Psoas muscle (tissue), 8 donors: ENCODE results near the gene AJAP1. TPM values are rescaled to one million over a fixed set of nuclear protein-coding genes. Genes with fewer than 3 reads are reported as not detected.

Experiments
- ATAC-seq, 4 donors: fragments of 200-7000 bp; cut with Tn5 transposase; one replicate each; pipeline ENCODE4 v1.9.1; 2020; ENCODE audit warnings: moderate library complexity in 3 of 4, mild to moderate bottlenecking in 2 of 4
- DNase-seq, 2 donors: peaks; one replicate each; pipeline ENCODE4 v3.0.0-alpha.2; 2020
- H3K27ac ChIP-seq: fragments of 200-600 bp; one replicate; pipeline ENCODE4 v1.8.0; 2022
- H3K27me3 ChIP-seq, 3 donors: fragments of 200-600 bp in 1 of 3; one replicate each; pipeline versions ENCODE4 v1.6.1 to v1.8.0; 2013 to 2022; ENCODE audit warnings: low read length in 2 of 3, mild to moderate bottlenecking in 2 of 3, moderate library complexity in 1 of 3; ENCODE audit not compliant: insufficient read depth in 3 of 3
- H3K36me3 ChIP-seq, 2 donors: fragments of 200-600 bp in 1 of 2; one replicate each; pipeline versions ENCODE4 v1.6.1 to v1.8.0; 2013 to 2022; ENCODE audit warnings: low read depth in 1 of 2, mild to moderate bottlenecking in 1 of 2, moderate library complexity in 1 of 2; ENCODE audit not compliant: insufficient read depth in 1 of 2
- H3K4me1 ChIP-seq: fragments of 200-600 bp; one replicate; pipeline ENCODE4 v1.8.0; 2022
- H3K4me3 ChIP-seq: fragments of 200-600 bp; one replicate; pipeline ENCODE4 v1.8.0; 2022; ENCODE audit warnings: mild to moderate bottlenecking
- H3K9me3 ChIP-seq: fragments of 200-600 bp; one replicate; pipeline ENCODE4 v1.8.0; 2022
- CTCF ChIP-seq: fragments of 200-600 bp; IDR thresholded peaks from one replicate; pipeline ENCODE4 v1.8.0; 2022; ENCODE audit warnings: antibody characterized with exemption
- WGBS, 3 donors: extraction: QIAGEN DNeasy Blood & Tissue Kit; methylation state at CpG; one replicate each; pipeline versions ENCODE4 v1.1.6 to v1.1.7; 2013; 5-methylcytosine and 5-hydroxymethylcytosine counted together
- intact Hi-C, 2 donors: fragments of 100-400 bp; cut with DNase I; formaldehyde crosslinking; loops; one replicate each; pipeline versions ENCODE4 v1.11.0 to v1.14.2; 2022
- polyA plus RNA-seq, 3 donors: library from polyadenylated mRNA; stranded (reverse); fragments of 200-250 nt; gene quantifications; one replicate each; pipeline ENCODE4 v1.2.3, GENCODE V29; 2013
- total RNA-seq, 4 donors: library from RNA; stranded (reverse); fragmentation: NEBNext Ultra II Directional in 2 of 4; extraction: Animal tissue kit (Norgen Biotek cat#: 25700) in 2 of 4; gene quantifications; one replicate each; pipeline versions ENCODE4 v1.2.1 to v1.2.4, GENCODE V29; 2021 to 2023
- donor health status: healthy with polysubstance abuse.
- donor health status: DM: no; HTN: no; CAD: no; lungs with moderate emphysema.
- donor health status: Bipolar disorder and iron deficiency.
- donor health status: healthy.
- donor health status: DM: yes; HTN: yes; CAD: no.
- donor health status: DM: no; HTN: no; CAD: no.
- donor health status: DM: no; HTN: no; CAD: no.
- donor health status: DM: yes; HTN: yes; CAD: no.

The AJAP1 gene
- total and polyA plus RNA-seq, 7 donors = under 0.01 to 1.4 (median 0.07) TPM

GRCh38 chr1:4767308-4767707, 112.9 kb downstream of the AJAP1 start:
- H3K27me3 ChIP-seq = peaks cover 0 to 30% (median 0%) of the 10 kb centered on the region in 3 donors

GRCh38 chr1:4768553-4768952, 114.1 kb downstream of the AJAP1 start:
- 73 to 88% (median 75%) methylated on average over 6 of the region's 6 CpGs for WGBS, 3 donors
- ATAC-seq = no peak
- no peak overlapping the region for H3K27ac ChIP-seq

More at GRCh38 chr1:4767308-4767707, 112.9 kb downstream of the AJAP1 start:
- Histone ChIP-seq H3K4me1 (no peaks in the 10 kb centered on the region), H3K4me3 (no peak overlapping the region), H3K9me3 (no peaks in the 10 kb centered on the region), H3K36me3 (no peaks in the 10 kb centered on the region), H3K27ac (no peak overlapping the region)
- DNase-seq (no peak), ATAC-seq (no peak)
- intact Hi-C loops = no loop called here
- 84 to 97% (median 96%) methylated on average over 4 of the region's 4 CpGs for WGBS, 3 donors
- TF ChIP-seq CTCF = no peak

GRCh38 chr1:4769516-4770280, 115.3 kb downstream of the AJAP1 start:
- DNase-seq (no peak), ATAC-seq (no peak)
- no peak overlapping the region for H3K4me3 ChIP-seq
- no peaks in the 10 kb centered on the region for H3K36me3 ChIP-seq
- no peak for TF ChIP-seq CTCF
- peaks cover 0 to 23% (median 0%) of the 10 kb centered on the region in 3 donors for H3K27me3 ChIP-seq
- WGBS, 3 donors = 80 to 84% (median 83%) methylated on average over 16 to 18 of the region's 18 CpGs
- no peaks in the 10 kb centered on the region for H3K9me3 ChIP-seq
- intact Hi-C loops = no loop called here
- H3K27ac ChIP-seq = no peak overlapping the region
- H3K4me1 ChIP-seq = no peaks in the 10 kb centered on the region

More at GRCh38 chr1:4768553-4768952, 114.1 kb downstream of the AJAP1 start:
- no peak for DNase-seq
- intact Hi-C loops = no loop called here
- no peak for TF ChIP-seq CTCF
- Histone ChIP-seq H3K27me3 (peaks cover 0 to 30% (median 0%) of the 10 kb centered on the region in 3 donors), H3K36me3 (no peaks in the 10 kb centered on the region), H3K4me3 (no peak overlapping the region), H3K9me3 (no peaks in the 10 kb centered on the region), H3K4me1 (no peaks in the 10 kb centered on the region)

- TF ChIP-seq CTCF = no peak
- H3K27me3 ChIP-seq = peaks cover 0 to 16% (median under 1%) of the 10 kb centered on the region in 3 donors
- no peak for DNase-seq
- H3K4me3 ChIP-seq = no peak overlapping the region
- no peak for ATAC-seq
- intact Hi-C loops = no loop called here
- no peak overlapping the region for H3K27ac ChIP-seq
- 61 to 70% (median 67%) methylated on average over 8 of the region's 8 CpGs for WGBS, 3 donors
- H3K36me3 ChIP-seq = no peaks in the 10 kb centered on the region
- H3K9me3 ChIP-seq = no peaks in the 10 kb centered on the region
- no peaks in the 10 kb centered on the region for H3K4me1 ChIP-seq
Observed at GRCh38 chr1:4770713-4771112, 116.3 kb downstream of the AJAP1 start.
